ENCODE measurements around the gene PEX14.

Gene PEX14

DNA sequence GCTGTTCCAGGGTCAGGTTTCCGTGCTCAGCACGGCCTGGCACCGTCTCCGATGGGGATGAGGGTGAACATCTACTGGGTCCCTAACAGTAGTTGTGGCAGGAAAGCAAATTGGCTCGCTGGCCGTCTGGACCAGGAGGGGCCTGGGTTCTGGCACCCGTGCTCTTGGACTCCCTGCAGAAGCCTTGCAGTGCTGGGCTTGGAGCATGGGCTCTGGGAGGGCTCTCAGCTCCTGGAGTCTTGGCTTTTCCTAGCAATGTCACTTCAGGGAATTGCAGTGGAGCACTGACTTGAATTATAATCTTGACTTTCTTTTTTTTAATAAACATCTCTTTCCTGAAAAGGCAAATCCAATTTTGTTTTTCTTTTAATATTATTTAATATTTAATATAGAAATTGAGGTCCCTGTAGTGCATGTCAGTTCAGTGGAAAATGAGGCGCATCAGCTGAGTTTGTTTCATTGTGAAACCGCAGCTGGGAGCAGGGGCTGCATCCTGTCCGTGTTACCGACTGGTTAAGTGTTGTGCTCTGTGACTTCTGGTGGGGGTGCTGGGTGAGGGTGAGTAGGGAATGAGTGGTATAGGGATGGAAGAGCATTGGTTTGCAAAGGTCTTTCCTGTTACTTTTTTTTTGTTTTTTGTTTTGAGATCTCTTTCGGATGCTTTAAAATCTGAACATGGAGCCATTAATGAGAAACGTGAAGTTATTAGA lies 64.1 kb downstream of the PEX14 start:
- no peak for DNase-seq (ENCODE audit: low read depth in 1 of 2, low spot score in 1 of 2)
- Histone ChIP-seq H3K27ac (replicated peaks) (no peak overlapping the region), H3K4me3 (replicated peaks; ENCODE audit: insufficient read depth, low read length) (no peak overlapping the region), H3K27me3 (ENCODE audit: insufficient read depth, poor library complexity, severe bottlenecking) (no peaks in the 10 kb centered on the region)
- TF ChIP-seq POLR2AphosphoS5 (IDR thresholded peaks at IDR 0.05; ENCODE audit: low read depth) (no peak), CTCF (IDR thresholded peaks at IDR 0.05; ENCODE audit: insufficient read depth, low read length) (no peak), GABPA (IDR thresholded peaks at IDR 0.05; ENCODE audit: low read depth) (no peak), SPI1 (IDR thresholded peaks at IDR 0.05; ENCODE audit: borderline replicate concordance, low read depth) (no peak)
- TF ChIP-seq, protein P1, sequence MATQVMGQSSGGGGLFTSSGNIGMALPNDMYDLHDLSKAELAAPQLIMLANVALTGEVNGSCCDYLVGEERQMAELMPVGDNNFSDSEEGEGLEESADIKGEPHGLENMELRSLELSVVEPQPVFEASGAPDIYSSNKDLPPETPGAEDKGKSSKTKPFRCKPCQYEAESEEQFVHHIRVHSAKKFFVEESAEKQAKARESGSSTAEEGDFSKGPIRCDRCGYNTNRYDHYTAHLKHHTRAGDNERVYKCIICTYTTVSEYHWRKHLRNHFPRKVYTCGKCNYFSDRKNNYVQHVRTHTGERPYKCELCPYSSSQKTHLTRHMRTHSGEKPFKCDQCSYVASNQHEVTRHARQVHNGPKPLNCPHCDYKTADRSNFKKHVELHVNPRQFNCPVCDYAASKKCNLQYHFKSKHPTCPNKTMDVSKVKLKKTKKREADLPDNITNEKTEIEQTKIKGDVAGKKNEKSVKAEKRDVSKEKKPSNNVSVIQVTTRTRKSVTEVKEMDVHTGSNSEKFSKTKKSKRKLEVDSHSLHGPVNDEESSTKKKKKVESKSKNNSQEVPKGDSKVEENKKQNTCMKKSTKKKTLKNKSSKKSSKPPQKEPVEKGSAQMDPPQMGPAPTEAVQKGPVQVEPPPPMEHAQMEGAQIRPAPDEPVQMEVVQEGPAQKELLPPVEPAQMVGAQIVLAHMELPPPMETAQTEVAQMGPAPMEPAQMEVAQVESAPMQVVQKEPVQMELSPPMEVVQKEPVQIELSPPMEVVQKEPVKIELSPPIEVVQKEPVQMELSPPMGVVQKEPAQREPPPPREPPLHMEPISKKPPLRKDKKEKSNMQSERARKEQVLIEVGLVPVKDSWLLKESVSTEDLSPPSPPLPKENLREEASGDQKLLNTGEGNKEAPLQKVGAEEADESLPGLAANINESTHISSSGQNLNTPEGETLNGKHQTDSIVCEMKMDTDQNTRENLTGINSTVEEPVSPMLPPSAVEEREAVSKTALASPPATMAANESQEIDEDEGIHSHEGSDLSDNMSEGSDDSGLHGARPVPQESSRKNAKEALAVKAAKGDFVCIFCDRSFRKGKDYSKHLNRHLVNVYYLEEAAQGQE (IDR thresholded peaks at IDR 0.05; ENCODE audit: insufficient replicate concordance, low read depth), result no peak

GRCh38 chr1:10539411-10540043 lies 64.8 kb downstream of the PEX14 start:
- Histone ChIP-seq H3K27ac (replicated peaks) (no peak overlapping the region), H3K27me3 (ENCODE audit: insufficient read depth, poor library complexity, severe bottlenecking) (no peaks in the 10 kb centered on the region), H3K4me3 (replicated peaks; ENCODE audit: insufficient read depth, low read length) (no peak overlapping the region)
- DNase-seq (ENCODE audit: low read depth in 1 of 2, low spot score in 1 of 2), result no peak
- no peak for TF ChIP-seq CTCF (IDR thresholded peaks at IDR 0.05; ENCODE audit: insufficient read depth, low read length)
- no peak for TF ChIP-seq POLR2AphosphoS5 (IDR thresholded peaks at IDR 0.05; ENCODE audit: low read depth)
- TF ChIP-seq, protein P1 (IDR thresholded peaks at IDR 0.05; ENCODE audit: insufficient replicate concordance, low read depth), result no peak
- TF ChIP-seq SPI1 (IDR thresholded peaks at IDR 0.05; ENCODE audit: borderline replicate concordance, low read depth), result no peak
- no peak for TF ChIP-seq GABPA (IDR thresholded peaks at IDR 0.05; ENCODE audit: low read depth)

- Histone ChIP-seq H3K27me3 (ENCODE audit: insufficient read depth, poor library complexity, severe bottlenecking) (no peaks in the 10 kb centered on the region), H3K4me3 (replicated peaks; ENCODE audit: insufficient read depth, low read length) (no peak overlapping the region), H3K27ac (replicated peaks) (no peak overlapping the region)
- no peak for DNase-seq (ENCODE audit: low read depth in 1 of 2, low spot score in 1 of 2)
- TF ChIP-seq SPI1 (IDR thresholded peaks at IDR 0.05; ENCODE audit: borderline replicate concordance, low read depth) (no peak), CTCF (IDR thresholded peaks at IDR 0.05; ENCODE audit: insufficient read depth, low read length) (no peak), GABPA (IDR thresholded peaks at IDR 0.05; ENCODE audit: low read depth) (no peak), POLR2AphosphoS5 (IDR thresholded peaks at IDR 0.05; ENCODE audit: low read depth) (no peak)
- TF ChIP-seq, protein P1 (IDR thresholded peaks at IDR 0.05; ENCODE audit: insufficient replicate concordance, low read depth), result no peak
These were observed 65.7 kb downstream of the PEX14 start for GRCh38 chr1:10540277-10541005.

Data from HL-60 (cell line).